HL-60 (cell line): Measurements from ENCODE around the gene PRR7.

Source experiments
- CTCF ChIP-seq: IDR thresholded peaks from one replicate; pipeline ENCODE4 v1.5.1; 2011; ENCODE audit warnings: low read length, control low read depth, inconsistent platforms; ENCODE audit not compliant: insufficient read depth
- REST ChIP-seq: IDR thresholded peaks from 2 replicates; pipeline ENCODE4 v1.6.1; 2012; ENCODE audit warnings: low read depth; ENCODE audit not compliant: insufficient replicate concordance

GRCh38 chr5:177458912-177459350, 12.3 kb downstream of the PRR7 start:
- TF ChIP-seq CTCF (no peak), REST (no peak)
